Tibial nerve (tissue), 4 donors: ENCODE measurements around the gene HSFX3. TPM values are rescaled to one million over a fixed set of nuclear protein-coding genes. Genes with fewer than 3 reads are reported as not detected.
"Not testable (repeated sequence)": the region's sequence is repeated elsewhere in the genome, so short reads cannot be mapped to it uniquely, and the experiment has no call there.

Experiments used
- DNase-seq, 2 donors: peaks; one replicate each; pipeline ENCODE4 v3.0.0-alpha.2; 2019; ENCODE audit warnings: low spot score in 2 of 2
- H3K27ac ChIP-seq, 4 donors: fragments of 200-600 bp; sonication (generic) in 3 of 4; one replicate each; pipeline ENCODE4 v1.5.1; 2017 to 2019; ENCODE audit warnings: mild to moderate bottlenecking in 1 of 4
- H3K27me3 ChIP-seq, 2 donors: fragments of 200-600 bp; sonication (generic) in 1 of 2; one replicate each; pipeline versions ENCODE4 v1.5.1 to v1.6.0; 2017 to 2019
- H3K36me3 ChIP-seq, 3 donors: fragments of 200-600 bp; sonication (generic); one replicate each; pipeline ENCODE4 v1.5.1; 2018 to 2019
- H3K4me1 ChIP-seq, 4 donors: fragments of 200-600 bp; sonication (generic) in 3 of 4; one replicate each; pipeline ENCODE4 v1.5.1; 2017 to 2019
- H3K4me3 ChIP-seq, 4 donors: fragments of 200-600 bp; sonication (generic) in 3 of 4; one replicate each; pipeline ENCODE4 v1.5.1; 2017 to 2019; ENCODE audit warnings: mild to moderate bottlenecking in 1 of 4, moderate library complexity in 1 of 4
- H3K9me3 ChIP-seq, 4 donors: fragments of 200-600 bp; sonication (generic) in 3 of 4; one replicate each; pipeline ENCODE4 v1.5.1; 2017 to 2019
- CTCF ChIP-seq, 5 experiments: fragments of 200-600 bp in 3 of 5; fragments of 450-650 bp in 2 of 5; sonication (generic) in 3 of 5; IDR thresholded peaks; one replicate each; pipeline ENCODE4 v1.5.1; 2016 to 2019; ENCODE audit warnings: antibody characterized with exemption in 5 of 5, mild to moderate bottlenecking in 3 of 5, moderate library complexity in 2 of 5
- EP300 ChIP-seq, 2 donors: sonication (generic); formaldehyde crosslinking; IDR thresholded peaks; one replicate each; pipeline ENCODE4 v1.6.1; 2017; ENCODE audit warnings: antibody characterized with exemption in 2 of 2, mild to moderate bottlenecking in 1 of 2
- POLR2A ChIP-seq, 2 donors: fragments of 450-650 bp; IDR thresholded peaks; one replicate each; pipeline ENCODE4 v1.6.1; 2017; ENCODE audit warnings: antibody characterized with exemption in 2 of 2, mild to moderate bottlenecking in 2 of 2, moderate library complexity in 2 of 2
- WGBS, 2 donors: methylation state at CpG; one replicate each; pipeline ENCODE4 v1.1.5; 2018; 5-methylcytosine and 5-hydroxymethylcytosine counted together
- total RNA-seq, 4 donors: library from RNA; depleted of rRNA; stranded (reverse); fragments of >200 nt; gene quantifications; one replicate each; pipeline ENCODE4 v1.1.0, GENCODE V29; 2016

HSFX3 gene
- total RNA-seq, 4 donors from 2014 or later: not detected

- peak overlapping the region; percentile 79 to 95 (median 93) for H3K27ac ChIP-seq
- H3K27me3 ChIP-seq: no peaks in the 10 kb centered on the region
- peak overlapping the region; percentile 63 to 83 (median 65) for H3K4me3 ChIP-seq
Measured at GRCh38 chrX:149504226-149504914, 45.4 kb downstream of the HSFX3 start.

GRCh38 chrX:149503446-149503845 lies 46.3 kb downstream of the HSFX3 start:
- peak overlapping the region in 1 of 4 donors; percentile 83 for H3K4me3 ChIP-seq
- DNase-seq: peak in 1 of 2 donors; percentile 11

More at GRCh38 chrX:149504226-149504914, 45.4 kb downstream of the HSFX3 start:
- DNase-seq: no peak
- peaks cover 0 to 26% (median 0%) of the 10 kb centered on the region in 3 donors for H3K36me3 ChIP-seq
- TF ChIP-seq POLR2A (IDR thresholded peaks at IDR 0.05): no peak
- TF ChIP-seq CTCF (IDR thresholded peaks at IDR 0.05): peak in 2 of 5 experiments; percentile 6 to 8
- H3K9me3 ChIP-seq: no peaks in the 10 kb centered on the region
- peaks cover 0 to 12% (median 0%) of the 10 kb centered on the region in 4 donors for H3K4me1 ChIP-seq
- 41 to 54% methylated on average over 10 of the region's 10 CpGs for WGBS, 2 donors

DNA sequence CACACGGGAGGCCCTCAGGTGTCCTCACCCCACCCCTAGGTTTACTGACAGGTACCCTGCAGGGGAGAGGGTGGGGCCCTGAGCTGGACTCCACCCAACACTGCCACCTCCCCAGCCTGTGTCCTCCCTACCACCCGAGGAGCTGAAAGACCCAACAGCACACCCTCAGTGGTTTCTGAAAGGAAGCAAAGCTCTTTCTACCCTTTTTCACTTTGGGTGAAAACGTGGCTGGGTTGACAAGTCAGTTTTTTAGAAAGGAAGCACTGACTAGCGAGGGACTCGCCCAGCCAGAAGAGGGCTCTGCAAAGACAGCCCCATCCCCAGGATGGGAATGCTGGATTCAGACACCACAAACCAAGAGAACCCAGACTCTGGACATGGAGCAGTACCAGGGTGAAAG lies 46.8 kb downstream of the HSFX3 start:
- H3K27me3 ChIP-seq, H3K9me3 ChIP-seq, DNase-seq, H3K27ac ChIP-seq, H3K4me3 ChIP-seq: not testable (repeated sequence)
- Histone ChIP-seq H3K4me1 (peaks cover 0 to 12% (median 0%) of the 10 kb centered on the region in 4 donors), H3K36me3 (peaks cover 0 to 36% (median 0%) of the 10 kb centered on the region in 3 donors)
- 28 to 67% methylated on average over 2 to 5 of the region's 5 CpGs for WGBS, 2 donors

More at GRCh38 chrX:149503446-149503845, 46.3 kb downstream of the HSFX3 start:
- peaks cover 0 to 31% (median 0%) of the 10 kb centered on the region in 3 donors for H3K36me3 ChIP-seq
- 38% methylated on average over 5 of the region's 10 CpGs; no CpG with 5 or more reads in 1 of the 2 donors for WGBS, 2 donors
- peaks cover 0 to 12% (median 0%) of the 10 kb centered on the region in 4 donors for H3K4me1 ChIP-seq
- H3K27me3 ChIP-seq, H3K9me3 ChIP-seq: not testable (repeated sequence)
- peak overlapping the region in 1 of 4 donors; percentile 94 for H3K27ac ChIP-seq

DNA sequence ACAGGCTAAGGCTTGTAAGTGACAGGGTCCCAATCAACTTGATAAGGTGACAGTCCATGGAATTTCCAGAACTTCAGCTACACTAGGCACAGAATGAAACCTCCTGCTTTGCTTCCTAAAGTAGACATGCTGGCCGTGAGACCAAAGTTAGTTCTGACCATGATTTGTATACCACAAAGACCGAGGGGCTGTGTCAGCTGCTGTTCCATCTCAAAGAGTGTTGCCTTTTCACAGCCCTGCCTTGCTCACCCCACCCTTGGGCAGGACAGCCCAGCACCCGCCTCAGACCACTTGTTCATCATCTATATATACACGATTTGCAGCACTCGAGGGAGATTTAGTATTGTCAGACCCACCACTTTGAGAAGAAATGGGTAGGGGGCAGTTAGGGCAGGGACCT lies 50.0 kb downstream of the HSFX3 start:
- peaks cover 0 to 66% (median 0%) of the 10 kb centered on the region in 3 donors for H3K36me3 ChIP-seq
- H3K27me3 ChIP-seq: no peaks in the 10 kb centered on the region
- TF ChIP-seq EP300 (IDR thresholded peaks at IDR 0.05): no peak
- no peak for TF ChIP-seq POLR2A (IDR thresholded peaks at IDR 0.05)
- TF ChIP-seq CTCF (IDR thresholded peaks at IDR 0.05): no peak
- H3K4me3 ChIP-seq: no peak overlapping the region
- no peak overlapping the region for H3K27ac ChIP-seq
- peaks cover 0 to 12% (median 0%) of the 10 kb centered on the region in 4 donors for H3K4me1 ChIP-seq
- no peaks in the 10 kb centered on the region for H3K9me3 ChIP-seq
- WGBS, 2 donors: 75 to 89% methylated on average over 5 of the region's 5 CpGs
- DNase-seq: no peak

GRCh38 chrX:149498767-149499166 lies 51.0 kb downstream of the HSFX3 start:
- H3K9me3 ChIP-seq: no peaks in the 10 kb centered on the region
- 72 to 90% methylated on average over 4 of the region's 4 CpGs for WGBS, 2 donors
- no peak for DNase-seq

More at GRCh38 chrX:149498767-149499166, 51.0 kb downstream of the HSFX3 start:
- H3K4me3 ChIP-seq: no peak overlapping the region
- peaks cover 0 to 76% (median 0%) of the 10 kb centered on the region in 3 donors for H3K36me3 ChIP-seq
- TF ChIP-seq CTCF (IDR thresholded peaks at IDR 0.05): no peak
- no peak for TF ChIP-seq POLR2A (IDR thresholded peaks at IDR 0.05)
- no peak for TF ChIP-seq EP300 (IDR thresholded peaks at IDR 0.05)
- H3K27me3 ChIP-seq: no peaks in the 10 kb centered on the region
- H3K27ac ChIP-seq: no peak overlapping the region
- peaks cover 0 to 8% (median 0%) of the 10 kb centered on the region in 4 donors for H3K4me1 ChIP-seq

Other genes starting within 250 kb of the HSFX3 start
- 100 to 1,000 TPM in 1 of 4 donors, 10 to 100 TPM in 3; 68.4 to 118 (median 92.4) TPM for gene IDS, start 44.6 kb downstream of the HSFX3 start, total RNA-seq
- gene EOLA1, start 8.9 kb downstream of the HSFX3 start, total RNA-seq: 10 to 100 TPM in 3 of 4 donors, 1 to 10 TPM in 1; 9.8 to 16.5 (median 12.3) TPM
- not detected for gene MAGEA9B, start 37.5 kb upstream of the HSFX3 start, total RNA-seq
- 1 to 10 TPM in 2 of 4 donors, not detected in 2; 1.2 to 3.3 TPM for gene HSFX2, start 45.4 kb upstream of the HSFX3 start, total RNA-seq
- 10 to 100 TPM; 14.7 to 29.1 (median 21.5) TPM for gene TMEM185A, start 81.9 kb upstream of the HSFX3 start, total RNA-seq
- gene MAGEA11, start 162.1 kb upstream of the HSFX3 start, total RNA-seq: not detected
- 1 to 10 TPM; 1.4 to 3.0 (median 2.0) TPM for gene HSFX1, start 224.1 kb upstream of the HSFX3 start, total RNA-seq
- not detected for gene MAGEA9, start 232.0 kb upstream of the HSFX3 start, total RNA-seq